OCI-LY1 (cell line): ENCODE measurements around the gene ZFHX3.

Experiments used
- EZH2 ChIP-seq: fragments of 200-600 bp; sonication (generic), shearing (Covaris generic); IDR thresholded peaks from 2 replicates; pipeline ENCODE4 v1.8.0; 2017; ENCODE audit warnings: borderline replicate concordance, mixed run types, mild to moderate bottlenecking, antibody characterized with exemption, low read length, moderate library complexity, mixed read lengths
- TF ChIP-seq, protein P1 (sequence below): fragments of 200-600 bp; sonication (generic), shearing (Covaris generic); IDR thresholded peaks from 2 replicates; pipeline ENCODE4 v1.5.1; 2017; ENCODE audit warnings: mild to moderate bottlenecking, antibody characterized with exemption, low read length, moderate library complexity, mixed read lengths

DNA sequence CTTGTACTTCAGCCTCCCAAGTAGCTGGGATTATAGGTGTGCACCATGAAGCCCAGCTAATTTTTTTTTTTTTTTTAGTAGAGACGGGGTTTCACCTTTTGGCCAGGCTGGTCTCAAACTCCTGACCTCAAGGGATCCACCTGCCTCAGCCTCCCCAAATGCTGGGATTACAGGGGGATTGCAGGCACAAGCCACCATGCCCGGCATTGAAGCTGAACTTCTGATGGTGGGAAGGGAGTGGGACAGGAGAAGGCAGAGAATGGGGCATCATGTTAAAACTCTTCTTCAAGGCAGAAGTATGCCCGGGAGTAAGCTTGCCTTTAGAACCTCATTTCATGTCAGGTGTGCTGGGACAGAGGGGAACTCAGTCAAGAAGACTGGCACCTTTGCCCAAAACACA, 48.6 kb upstream of the ZFHX3 start:
- TF ChIP-seq, protein P1, sequence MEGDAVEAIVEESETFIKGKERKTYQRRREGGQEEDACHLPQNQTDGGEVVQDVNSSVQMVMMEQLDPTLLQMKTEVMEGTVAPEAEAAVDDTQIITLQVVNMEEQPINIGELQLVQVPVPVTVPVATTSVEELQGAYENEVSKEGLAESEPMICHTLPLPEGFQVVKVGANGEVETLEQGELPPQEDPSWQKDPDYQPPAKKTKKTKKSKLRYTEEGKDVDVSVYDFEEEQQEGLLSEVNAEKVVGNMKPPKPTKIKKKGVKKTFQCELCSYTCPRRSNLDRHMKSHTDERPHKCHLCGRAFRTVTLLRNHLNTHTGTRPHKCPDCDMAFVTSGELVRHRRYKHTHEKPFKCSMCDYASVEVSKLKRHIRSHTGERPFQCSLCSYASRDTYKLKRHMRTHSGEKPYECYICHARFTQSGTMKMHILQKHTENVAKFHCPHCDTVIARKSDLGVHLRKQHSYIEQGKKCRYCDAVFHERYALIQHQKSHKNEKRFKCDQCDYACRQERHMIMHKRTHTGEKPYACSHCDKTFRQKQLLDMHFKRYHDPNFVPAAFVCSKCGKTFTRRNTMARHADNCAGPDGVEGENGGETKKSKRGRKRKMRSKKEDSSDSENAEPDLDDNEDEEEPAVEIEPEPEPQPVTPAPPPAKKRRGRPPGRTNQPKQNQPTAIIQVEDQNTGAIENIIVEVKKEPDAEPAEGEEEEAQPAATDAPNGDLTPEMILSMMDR: no peak
- no peak for TF ChIP-seq EZH2
